ENCODE data around the gene SMOC2.

Gene SMOC2

GRCh38 chr6:168433898-168434297 lies 7.1 kb upstream of the SMOC2 start:
- no peak for DNase-seq (ENCODE audit: extremely low read depth, low read depth)
- TF ChIP-seq CTCF (IDR thresholded peaks at IDR 0.05; ENCODE audit: low read depth, low read length): no peak

- no peak for TF ChIP-seq CTCF (IDR thresholded peaks at IDR 0.05; ENCODE audit: low read depth, low read length)
Measured at GRCh38 chr6:168434505-168434904, 6.5 kb upstream of the SMOC2 start.

GRCh38 chr6:168437751-168438150 lies 3.2 kb upstream of the SMOC2 start:
- no peak for TF ChIP-seq CTCF (IDR thresholded peaks at IDR 0.05; ENCODE audit: low read depth, low read length)

More at GRCh38 chr6:168434505-168434904, 6.5 kb upstream of the SMOC2 start:
- DNase-seq (ENCODE audit: extremely low read depth, low read depth): no peak

GRCh38 chr6:168438783-168439520 lies 2.0 kb upstream of the SMOC2 start:
- TF ChIP-seq CTCF (IDR thresholded peaks at IDR 0.05; ENCODE audit: low read depth, low read length): no peak
- no peak for DNase-seq (ENCODE audit: extremely low read depth, low read depth)

More at GRCh38 chr6:168437751-168438150, 3.2 kb upstream of the SMOC2 start:
- DNase-seq (ENCODE audit: extremely low read depth, low read depth): no peak

- DNase-seq (ENCODE audit: extremely low read depth, low read depth): no peak
- no peak for TF ChIP-seq CTCF (IDR thresholded peaks at IDR 0.05; ENCODE audit: low read depth, low read length)
Measured at GRCh38 chr6:168439794-168440450, 1.1 kb upstream of the SMOC2 start.

- DNase-seq (ENCODE audit: extremely low read depth, low read depth): no peak
- TF ChIP-seq CTCF (IDR thresholded peaks at IDR 0.05; ENCODE audit: low read depth, low read length): no peak
Measured at GRCh38 chr6:168441434-168442391, 729 bp downstream of the SMOC2 start.

All from AG09319 (cell line).